DMS 273 treated with DMSO at 0.1 percent for 48 hours (cell line): ENCODE data around the gene MTTP.

ENCODE experiments used
- DNase-seq: peaks from one replicate; lab custom pipeline; 2025; lab: John Stamatoyannopoulos, UW

The MTTP gene

DNA sequence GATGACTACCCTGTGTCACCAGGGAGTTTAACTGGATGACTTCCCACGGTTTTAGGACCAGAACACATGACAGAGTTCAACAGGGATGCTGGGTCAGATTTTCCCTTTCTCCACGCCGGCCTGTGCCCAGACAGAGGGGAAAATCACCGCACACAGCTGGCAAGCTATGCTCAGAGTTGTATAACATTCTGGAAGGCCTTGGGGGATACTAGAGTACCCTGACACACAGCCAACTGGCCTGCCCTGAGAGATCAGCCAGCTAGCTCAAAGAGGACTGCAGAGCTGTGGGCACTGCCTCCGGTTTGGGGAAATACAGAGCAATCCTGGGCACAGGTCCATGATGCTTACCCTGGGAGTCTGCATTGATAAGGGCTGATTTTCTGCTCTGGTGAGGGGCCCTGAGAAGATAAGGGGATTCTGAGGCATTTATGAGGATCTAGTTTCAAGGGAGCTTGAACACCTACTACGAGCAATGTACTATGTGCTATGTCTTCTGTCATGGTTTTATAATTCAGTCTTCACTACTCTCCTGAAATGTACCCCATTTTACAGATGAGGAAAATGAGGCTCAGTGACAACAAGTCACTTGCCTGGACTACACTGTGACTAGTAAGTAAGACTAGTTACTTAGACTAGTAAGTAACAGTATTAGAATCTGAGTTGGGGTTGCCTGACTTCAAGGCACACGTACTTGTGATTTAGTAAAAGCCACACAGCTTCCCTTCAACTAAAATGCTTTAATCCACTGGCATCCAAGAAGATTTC, 68.3 kb downstream of the MTTP start:
- DNase-seq, result no peak

DNA sequence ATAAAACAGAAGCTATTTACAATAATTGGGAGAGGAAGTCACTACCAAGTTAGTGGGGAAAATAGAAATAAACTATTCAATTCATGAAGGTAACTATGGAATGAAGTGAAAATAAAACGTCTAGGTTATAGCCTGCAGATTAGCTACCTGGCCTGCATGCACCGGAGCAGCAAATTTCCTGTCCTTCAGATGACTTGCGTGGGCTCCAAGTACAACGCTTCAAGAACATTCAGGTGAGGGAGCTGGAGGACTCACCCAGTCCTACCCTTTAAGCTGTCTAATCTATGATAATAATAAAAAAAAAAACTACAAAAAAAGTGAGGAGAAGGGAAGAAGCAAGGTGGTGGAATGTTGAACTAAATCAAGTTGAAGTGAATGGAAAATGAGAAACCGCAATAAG, 69.8 kb downstream of the MTTP start:
- no peak for DNase-seq

DNA sequence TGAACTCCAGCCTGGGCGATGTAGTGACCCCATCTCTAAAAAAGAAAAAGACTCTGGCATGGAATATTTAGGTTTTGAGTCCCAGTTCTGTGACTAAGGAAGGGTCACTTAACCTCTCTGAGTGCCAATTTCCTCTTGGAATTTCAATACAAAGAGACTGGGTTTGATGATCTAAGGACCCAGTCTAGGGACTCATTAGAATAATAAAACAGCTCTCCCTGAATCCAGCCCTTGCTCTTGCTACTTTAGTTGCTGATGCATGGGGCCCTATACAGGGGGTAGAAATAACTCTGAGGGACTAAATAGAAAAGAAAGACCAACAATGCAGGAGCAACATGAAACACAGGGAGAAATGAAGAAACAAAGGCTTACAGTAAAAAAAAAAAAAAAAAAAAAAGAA, 70.4 kb downstream of the MTTP start:
- DNase-seq, result no peak

DNA sequence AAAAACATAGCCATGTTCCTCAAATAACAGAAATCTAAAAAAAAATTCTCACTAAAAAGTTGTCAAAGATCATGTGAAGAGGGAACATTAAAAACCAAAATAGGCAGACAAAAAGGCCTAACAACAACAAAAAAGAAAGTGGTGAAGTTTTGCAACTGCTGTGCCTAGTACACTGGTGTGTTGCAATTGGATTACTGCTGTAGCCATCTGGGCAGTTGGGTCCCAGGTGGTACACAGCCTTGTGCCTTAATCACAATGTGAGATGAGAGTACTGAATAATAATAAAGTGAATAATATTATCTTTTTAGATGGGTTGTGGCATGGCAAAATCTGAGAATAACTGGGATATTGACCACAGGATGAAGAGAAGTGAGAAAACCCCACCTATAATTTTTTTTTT, 71.0 kb downstream of the MTTP start:
- peak; percentile 39 for DNase-seq

DNA sequence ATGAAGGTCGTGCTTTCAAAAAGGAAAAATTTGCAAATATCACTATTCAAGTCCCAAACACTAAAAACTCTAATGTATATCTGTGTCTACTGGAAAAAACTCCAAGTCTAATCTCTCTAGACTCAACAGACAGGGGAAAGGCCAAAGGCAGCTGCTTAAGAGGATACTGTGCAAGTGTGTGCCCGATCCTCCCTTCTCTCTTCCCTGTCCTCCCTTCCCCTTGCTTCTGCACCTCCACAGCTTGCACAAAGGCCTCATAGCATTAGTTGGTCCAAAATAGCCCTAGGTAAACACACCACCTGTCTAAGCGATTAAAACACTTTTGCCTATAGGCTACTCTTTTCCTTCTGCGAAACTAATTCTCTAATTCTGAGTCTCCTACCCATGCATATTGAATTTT, 72.4 kb downstream of the MTTP start:
- DNase-seq, result no peak

DNA sequence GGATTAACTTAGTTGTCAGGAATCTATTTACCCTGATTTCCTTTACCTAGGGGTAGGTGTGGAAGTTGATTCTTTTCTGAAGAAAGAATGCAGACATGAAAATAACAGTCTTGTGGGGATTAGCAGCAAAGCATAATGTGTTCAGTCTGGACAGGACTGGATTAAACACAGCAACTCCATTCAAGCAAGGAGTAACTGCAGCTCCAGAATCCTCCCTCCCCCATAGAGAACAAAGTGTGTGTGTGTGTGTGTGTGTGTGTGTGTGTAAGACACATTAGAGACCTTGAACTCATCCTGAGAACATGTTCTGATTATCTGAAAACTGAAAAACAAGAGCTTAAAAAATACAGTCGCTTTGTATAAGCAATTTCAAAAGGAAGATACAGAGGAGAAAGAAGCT, 73.7 kb downstream of the MTTP start:
- DNase-seq, result no peak

DNA sequence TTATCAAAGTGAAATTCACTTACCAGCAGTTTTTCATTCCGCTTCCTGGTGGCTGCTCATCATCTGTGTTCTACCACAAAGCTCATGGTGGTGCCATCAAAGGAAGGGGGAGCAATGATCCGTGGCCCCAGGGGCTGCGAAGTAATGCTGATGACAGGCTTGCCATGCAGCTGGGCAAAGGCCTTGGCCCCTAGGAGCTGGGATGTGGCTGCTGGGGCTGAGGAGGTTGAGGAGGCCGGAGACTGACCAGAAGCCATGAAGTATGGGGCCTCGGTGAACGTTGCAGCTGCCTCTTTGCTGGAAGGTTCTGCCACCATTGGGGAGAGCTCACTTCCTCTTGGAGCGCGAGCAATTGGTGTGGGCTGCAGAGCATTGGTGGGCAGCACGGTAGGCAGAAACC, 74.6 kb downstream of the MTTP start:
- no peak for DNase-seq

DNA sequence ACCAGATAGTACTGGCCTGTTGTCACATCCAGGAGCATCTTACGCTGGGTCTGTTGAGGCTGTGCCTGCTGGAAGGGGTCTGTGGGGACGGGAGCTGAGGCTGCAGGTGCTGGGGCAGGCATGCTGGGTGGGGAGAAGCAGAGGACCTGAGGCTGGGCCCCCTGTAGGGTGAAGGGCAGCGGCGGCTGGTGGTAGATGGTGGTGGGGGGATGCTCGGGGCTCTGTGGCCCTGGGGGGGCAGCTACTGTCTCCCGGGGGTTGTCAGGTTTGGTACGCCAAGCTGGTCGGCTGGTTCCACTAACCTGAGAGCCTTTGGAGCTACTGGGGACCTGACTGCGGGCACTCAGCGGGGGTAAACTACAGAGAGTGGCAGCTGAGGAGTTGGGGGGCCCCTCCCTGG, 75.2 kb downstream of the MTTP start:
- DNase-seq, result no peak

DNA sequence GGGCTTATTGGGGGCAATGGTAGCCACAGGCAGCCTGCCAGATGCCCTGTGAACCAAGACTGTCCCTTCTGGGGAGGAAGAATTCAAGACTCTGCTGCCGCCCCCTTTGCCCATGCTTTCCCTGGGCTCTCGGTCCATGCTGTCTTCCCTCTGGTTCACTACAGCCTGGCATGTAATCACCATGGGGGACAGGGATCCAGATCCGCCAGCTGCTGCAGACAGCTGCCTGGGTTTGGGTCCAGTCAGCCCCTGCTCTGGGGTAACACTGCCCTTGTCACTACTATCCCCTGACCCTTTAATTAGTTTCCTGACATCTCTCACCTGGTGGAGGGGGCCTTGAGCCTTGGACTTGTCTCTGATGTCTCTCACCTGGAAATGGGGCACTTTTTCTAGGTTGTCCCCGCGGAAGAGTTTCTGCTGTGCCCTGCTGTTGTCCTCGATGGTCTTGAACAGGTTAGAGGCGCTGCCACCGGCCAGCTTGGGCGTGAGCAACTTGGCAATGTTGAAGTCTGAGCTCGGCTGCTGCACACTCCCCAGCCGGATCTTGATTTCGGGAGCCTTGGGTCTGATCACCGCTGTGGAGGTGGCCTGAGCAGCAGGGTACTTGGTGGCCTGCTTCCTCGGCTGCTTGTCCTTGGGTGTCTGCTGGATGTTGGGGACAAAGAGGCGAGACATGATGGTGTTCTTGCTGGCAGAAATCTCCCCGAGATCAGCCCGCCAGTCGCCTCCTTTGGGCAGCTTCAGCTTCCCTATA, 76.6 kb downstream of the MTTP start:
- no peak for DNase-seq

DNA sequence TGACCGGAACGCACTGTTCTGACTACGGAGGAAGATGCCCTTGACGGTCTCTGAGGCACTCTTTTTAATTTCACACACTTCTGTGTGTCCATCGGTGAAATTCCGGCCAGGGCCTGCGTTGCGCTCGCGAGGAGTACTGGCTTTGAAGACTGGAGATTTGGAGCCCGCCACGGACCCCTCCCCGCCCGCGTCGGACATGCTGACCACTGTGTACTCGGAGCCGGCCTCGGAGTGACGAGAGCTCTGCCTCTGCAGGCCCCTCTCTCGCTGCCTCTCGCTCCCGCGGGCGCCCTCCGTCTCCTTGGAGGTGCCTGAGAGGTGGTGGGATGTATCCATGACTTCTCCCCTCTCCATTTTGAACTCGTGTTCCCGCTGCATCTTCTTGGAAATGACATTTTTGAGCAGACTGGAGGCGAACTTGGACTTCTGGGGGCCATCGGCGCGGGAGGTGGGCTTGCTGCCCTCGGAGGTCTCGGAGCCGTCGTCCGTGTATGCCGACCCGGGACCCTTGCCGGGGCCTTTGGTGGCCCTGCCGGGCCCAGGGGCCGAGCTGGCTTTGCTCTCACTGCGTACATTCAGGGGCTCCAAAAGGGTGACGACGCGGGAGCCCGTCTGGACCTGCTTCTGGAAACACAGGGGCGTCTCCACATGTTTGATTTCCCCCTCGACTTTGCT, 77.3 kb downstream of the MTTP start:
- DNase-seq, result no peak

DNA sequence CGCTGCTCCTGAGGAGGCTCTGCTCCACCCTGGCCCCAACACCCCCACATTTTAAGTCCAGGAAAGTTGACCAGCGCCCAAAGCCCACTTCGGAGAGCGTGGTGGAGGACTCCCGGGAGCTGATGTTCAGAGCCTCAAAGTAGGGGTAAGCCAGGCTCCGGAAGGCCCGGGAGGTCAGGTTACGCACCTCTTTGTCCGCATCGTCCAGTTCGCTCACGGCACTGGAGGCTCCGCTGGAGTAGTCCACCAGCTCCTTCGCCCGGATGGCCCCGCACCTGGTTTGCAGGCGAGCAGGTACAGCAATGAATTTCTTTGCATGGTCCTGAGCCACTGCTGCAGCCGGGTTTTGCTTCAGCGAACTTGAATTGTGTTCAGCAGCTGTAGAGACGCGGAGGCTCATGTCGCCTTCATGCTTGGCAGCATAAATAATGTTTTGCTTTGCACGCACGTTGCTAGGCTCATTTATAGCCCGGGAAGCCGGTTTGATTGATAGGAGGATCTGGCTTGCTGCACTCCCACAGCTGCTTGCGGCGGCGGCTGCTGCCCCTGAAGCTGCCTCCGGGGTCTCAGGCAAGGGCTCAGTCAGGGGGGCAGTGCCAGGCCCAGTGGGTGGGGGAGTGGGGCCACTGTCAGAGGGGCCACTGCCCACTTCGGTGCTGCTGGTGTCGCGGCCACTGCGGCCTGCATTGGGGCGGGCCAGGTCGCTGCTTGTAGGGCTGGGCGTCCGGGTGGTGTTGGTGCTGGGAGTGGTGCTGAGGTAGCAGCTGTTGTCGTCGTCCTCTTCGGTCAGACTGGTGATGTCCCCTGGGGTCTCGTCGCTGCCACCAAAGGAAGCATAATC, 78.2 kb downstream of the MTTP start:
- no peak for DNase-seq

DNA sequence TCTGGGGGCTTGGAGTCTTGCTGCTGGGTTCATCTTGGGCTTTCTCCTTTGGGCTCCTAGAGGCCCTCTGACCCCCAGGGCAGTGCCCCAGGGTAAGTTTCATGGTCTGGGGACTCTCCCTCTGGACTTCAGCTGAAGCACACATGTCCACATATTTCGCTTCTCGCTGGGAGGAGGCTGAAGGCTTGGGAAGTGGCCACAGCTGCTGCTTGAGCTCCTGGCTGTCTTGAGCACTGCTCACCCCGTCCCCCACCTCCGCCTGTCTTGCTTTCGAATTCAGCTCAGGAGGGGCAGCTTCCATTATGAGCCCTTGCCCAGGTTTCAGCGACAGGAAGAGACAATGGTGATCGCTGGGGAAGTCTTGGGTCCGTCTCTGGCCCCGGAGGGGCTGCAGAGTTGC, 79.3 kb downstream of the MTTP start:
- DNase-seq, result no peak

DNA sequence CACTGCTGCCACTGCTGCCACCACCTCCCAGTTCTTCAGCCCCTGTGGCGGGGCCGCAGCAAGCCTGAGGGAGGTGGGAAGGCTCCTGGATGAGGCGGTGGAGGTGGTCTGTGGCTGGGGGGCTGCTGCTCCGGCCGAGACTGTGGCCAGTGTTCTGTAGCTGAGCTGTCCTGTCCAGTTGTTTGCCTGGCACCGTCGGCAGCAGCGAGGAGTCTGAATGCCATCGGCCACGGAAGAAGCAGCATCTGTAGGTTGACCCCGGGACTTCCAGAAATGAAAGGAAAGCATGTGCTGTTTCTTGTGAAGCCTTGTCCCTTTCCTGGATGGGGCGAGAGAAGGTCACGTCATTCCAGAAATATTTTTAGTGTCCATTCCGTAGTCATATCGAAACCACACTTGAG, 79.7 kb downstream of the MTTP start:
- DNase-seq, result no peak

DNA sequence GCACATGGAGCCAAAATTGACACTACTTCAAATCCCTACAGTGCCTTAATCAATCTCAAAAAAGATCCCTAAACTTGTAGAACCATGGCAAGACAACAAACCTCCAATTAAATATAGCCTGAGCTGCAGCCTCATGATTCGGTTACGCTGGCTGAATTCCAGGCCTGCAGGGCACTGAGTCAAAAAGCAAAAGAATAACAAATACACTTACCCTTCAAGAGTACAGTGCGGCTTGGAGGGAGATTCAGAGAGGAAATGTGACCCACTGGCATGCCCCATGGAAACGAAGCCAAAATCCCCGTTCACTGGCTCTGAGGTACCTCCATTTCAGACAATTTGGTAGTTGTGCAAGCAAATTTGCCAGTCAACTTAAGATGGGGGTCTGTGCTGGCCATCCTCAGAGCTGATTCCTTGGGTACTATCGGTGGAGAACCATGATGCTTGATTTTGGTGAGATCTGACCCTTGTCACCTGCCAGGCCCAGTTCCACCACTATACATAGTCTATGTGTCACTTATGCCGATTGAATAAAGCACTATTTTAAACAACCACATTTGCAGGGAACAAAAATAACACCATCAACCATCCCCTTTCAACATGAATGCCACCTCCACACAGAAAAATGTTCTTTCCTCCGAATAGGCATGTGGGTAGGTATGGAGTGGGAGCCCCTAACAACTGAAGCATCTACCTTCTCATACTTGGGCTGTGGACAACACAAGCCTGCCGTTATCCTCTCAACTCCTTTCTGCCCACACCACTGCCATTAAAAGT, 80.9 kb downstream of the MTTP start:
- DNase-seq, result no peak

DNA sequence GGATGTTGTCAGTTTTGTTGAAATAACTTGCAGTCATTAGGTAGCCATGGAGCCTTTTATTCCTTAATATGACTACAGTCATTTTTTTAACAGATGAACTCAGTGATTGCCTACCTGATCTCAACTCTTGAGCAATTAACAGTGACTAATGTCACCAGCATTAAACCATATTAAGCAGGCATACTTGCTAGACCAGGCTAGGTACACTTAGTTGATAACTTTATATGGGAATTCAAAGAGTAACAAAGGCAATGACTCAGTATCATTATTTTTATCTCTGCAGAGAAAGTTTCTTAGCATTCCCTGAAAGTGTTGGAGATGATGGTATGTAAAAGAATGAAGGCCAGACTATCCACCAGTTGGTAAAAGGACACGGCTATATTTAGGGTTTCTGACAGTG, 83.2 kb downstream of the MTTP start, which contains the start of gene C4orf54:
Gene C4orf54 (minus strand): TSS at position 31 of the 400 bp plus-strand sequence. CDS start 3,180 bp downstream, outside the sequence.
- DNase-seq, result no peak

DNA sequence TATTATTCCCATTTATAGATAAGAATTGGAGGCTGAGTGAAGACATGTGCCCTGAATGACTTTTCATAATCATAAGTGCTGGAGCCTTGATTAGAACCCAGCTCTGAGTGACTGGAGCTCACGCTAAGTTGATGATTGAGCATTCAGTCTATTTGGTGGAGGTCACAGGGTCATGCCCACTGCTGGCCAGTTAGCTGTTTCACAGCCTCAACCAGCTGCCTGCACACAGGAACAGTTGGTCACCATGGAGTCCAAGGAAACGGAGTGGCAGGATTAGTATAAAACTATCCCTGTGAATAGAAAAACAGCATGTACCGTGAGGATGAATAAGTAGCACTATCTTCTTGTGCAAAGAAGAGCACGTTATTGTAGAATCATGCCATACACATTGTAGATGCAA, 84.0 kb downstream of the MTTP start:
- no peak for DNase-seq

DNA sequence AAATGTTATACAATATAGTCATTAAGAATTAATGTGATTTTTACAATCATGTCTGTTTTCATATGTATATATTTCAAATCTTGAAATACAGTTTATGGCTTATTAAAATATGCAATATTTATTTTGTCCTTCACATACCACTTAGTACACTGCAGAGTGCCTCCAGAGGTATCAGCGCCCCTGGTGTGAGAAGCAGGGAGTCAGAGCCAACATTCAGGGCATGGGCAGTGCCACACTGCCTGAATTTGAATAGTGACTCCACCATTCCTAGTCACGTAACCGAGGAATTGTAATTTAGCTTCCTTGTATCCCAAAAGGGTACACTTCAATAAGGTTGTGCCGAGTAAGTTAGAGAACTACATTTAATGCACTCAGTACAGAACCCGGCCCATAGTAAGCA, 87.3 kb downstream of the MTTP start:
- no peak for DNase-seq

DNA sequence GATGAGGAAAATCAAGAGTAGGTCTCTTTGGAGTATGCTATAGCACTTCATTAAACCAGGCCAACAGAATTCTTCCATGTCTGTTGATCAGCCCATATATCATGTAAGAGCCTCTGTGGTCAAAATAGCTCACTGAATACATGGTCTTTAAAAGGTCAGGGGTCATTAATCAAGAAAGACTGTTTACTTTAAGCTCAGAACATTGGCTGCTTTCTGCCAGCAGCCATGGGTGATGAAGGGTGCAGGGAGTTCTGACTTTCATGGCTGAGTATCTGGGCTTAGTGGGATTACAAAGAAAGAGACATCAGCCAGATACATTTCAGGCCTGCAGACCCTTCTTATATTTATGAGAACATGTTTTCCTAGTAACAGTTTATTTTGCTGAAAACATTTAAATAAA, 90.1 kb downstream of the MTTP start:
- no peak for DNase-seq

DNA sequence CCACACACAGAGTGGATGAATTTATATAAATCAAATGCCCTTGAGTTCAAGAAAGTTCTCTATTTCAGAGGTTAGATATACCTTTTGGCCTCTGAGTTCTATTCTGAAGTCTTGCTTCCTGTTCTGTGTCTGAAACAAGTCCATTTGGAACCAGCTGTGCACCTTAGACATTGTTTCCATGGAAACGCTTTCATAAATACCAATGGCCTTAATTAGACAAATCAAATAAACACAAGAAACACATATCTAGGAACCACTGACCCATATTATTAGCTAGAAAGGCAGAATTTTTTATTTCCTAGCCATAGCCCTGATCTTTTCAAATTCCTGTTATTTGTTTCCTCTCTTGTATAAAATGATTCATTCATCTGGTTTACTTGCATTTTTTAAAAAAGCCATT, 91.4 kb downstream of the MTTP start:
- DNase-seq, result no peak

DNA sequence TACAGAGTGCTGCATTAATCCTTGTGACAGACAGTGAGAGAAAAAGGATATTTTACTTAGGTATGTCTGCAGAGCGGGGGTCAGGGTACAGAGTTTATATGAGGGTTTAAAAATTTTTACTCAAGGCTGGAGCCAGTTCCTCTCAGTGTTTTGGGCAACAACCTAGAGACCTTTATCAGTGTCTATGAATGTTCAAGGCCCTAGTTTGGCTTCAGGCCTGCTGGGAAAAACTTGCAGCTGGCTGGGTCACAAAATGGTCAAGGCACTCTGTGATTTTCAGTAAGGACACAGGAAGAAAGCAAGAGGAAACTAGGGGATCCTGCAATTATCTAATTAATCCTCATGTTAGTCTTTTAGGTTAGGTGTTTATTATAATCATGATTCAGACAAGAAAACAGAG, 93.8 kb downstream of the MTTP start:
- DNase-seq, result no peak

DNA sequence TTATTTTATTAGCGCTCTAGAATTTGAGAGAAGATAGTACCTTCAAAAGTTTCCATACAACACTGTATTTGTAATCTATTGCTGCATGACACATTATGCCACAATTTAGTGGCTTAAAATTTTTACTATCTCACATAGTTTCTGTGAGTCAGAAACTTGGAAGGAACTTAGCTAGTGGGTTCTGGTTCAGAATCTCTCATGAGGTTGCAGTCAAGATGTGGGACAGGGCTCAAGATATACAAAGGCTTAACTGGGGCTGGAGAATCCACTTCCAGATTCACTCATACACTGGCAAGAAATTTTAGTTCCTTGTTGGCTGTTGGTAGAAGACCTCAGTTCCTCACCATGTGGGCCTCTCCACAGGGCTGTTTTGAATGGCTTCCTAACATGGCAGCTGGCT, 94.5 kb downstream of the MTTP start:
- no peak for DNase-seq
